Brain microvascular endothelial cell (primary cell): Measurements from ENCODE around the gene SLC25A29.

Experiments
- DNase-seq: peaks from one replicate; pipeline ENCODE4 v3.0.0-alpha.2; 2020
- H3K27ac ChIP-seq: fragments of 250-450 bp; sonication (Bioruptor Pico); 2 replicates; pipeline ENCODE4 v1.5.1; 2020; ENCODE audit warnings: mild to moderate bottlenecking, moderate library complexity
- H3K27me3 ChIP-seq: fragments of 250-450 bp; sonication (Bioruptor Pico); replicated peaks from 2 replicates; pipeline ENCODE4 v1.5.1; 2020; ENCODE audit warnings: mild to moderate bottlenecking
- H3K36me3 ChIP-seq: fragments of 250-450 bp; sonication (Bioruptor Pico); replicated peaks from 2 replicates; pipeline ENCODE4 v1.5.1; 2020; ENCODE audit warnings: mild to moderate bottlenecking
- H3K4me3 ChIP-seq: 2 replicates; pipeline ENCODE4 v1.5.1; 2011; ENCODE audit warnings: low read depth, mild to moderate bottlenecking, control low read depth, low read length, moderate library complexity
- CTCF ChIP-seq: IDR thresholded peaks from 2 replicates; pipeline ENCODE4 v1.5.1; 2011; ENCODE audit warnings: low read depth, mild to moderate bottlenecking, moderate library complexity, low read length, control low read depth, inconsistent platforms; ENCODE audit errors: missing control alignments
- in situ Hi-C: cut with HindIII; loops from 2 replicates; pipeline ENCODE4 v1.10.0; 2017; ENCODE audit warnings: low sequenced_read_pairs, low pct_ligation_motif_present

SLC25A29 gene

GRCh38 chr14:100323942-100324307 lies 17.7 kb upstream of the SLC25A29 start:
- no peak overlapping the region for H3K4me3 ChIP-seq
- H3K27me3 ChIP-seq, result no peaks in the 10 kb centered on the region
- no peak for DNase-seq
- H3K27ac ChIP-seq, result no peak overlapping the region
- in situ Hi-C loops, result no loop called here
- H3K36me3 ChIP-seq, result no peaks in the 10 kb centered on the region
- TF ChIP-seq CTCF, result no peak

- Histone ChIP-seq H3K27me3 (no peaks in the 10 kb centered on the region), H3K4me3 (no peak within 1 kb of the TSS), H3K36me3 (no peaks in the 10 kb centered on the region), H3K27ac (no peak within 1 kb of the TSS)
- in situ Hi-C loops, result no loop called here
- DNase-seq, result no peak
- no peak for TF ChIP-seq CTCF
These were observed 17.1 kb upstream of the SLC25A29 start, which contains the start of gene SLC25A47 for GRCh38 chr14:100323121-100323941. Gene SLC25A47 (plus strand): TSS chr14:100323339. CDS start chr14:100323415, 76 bp downstream.

GRCh38 chr14:100322138-100322957 lies 16.1 kb upstream of the SLC25A29 start:
- TF ChIP-seq CTCF, result no peak
- H3K27me3 ChIP-seq, result no peaks in the 10 kb centered on the region
- no peak overlapping the region for H3K27ac ChIP-seq
- in situ Hi-C loops, result no loop called here
- no peak overlapping the region for H3K4me3 ChIP-seq
- H3K36me3 ChIP-seq, result no peaks in the 10 kb centered on the region
- no peak for DNase-seq

GRCh38 chr14:100321473-100322137 lies 15.4 kb upstream of the SLC25A29 start:
- no peaks in the 10 kb centered on the region for H3K27me3 ChIP-seq
- H3K27ac ChIP-seq, result no peak overlapping the region
- no peak for TF ChIP-seq CTCF
- in situ Hi-C loops, result no loop called here
- DNase-seq, result no peak
- no peak overlapping the region for H3K4me3 ChIP-seq
- no peaks in the 10 kb centered on the region for H3K36me3 ChIP-seq

GRCh38 chr14:100320157-100320856 lies 14.1 kb upstream of the SLC25A29 start:
- in situ Hi-C loops, result no loop called here
- no peak for TF ChIP-seq CTCF
- Histone ChIP-seq H3K4me3 (no peak overlapping the region), H3K27ac (no peak overlapping the region), H3K27me3 (no peaks in the 10 kb centered on the region), H3K36me3 (no peaks in the 10 kb centered on the region)
- no peak for DNase-seq
